Gastrocnemius medialis (tissue), 4 donors: ENCODE results near the gene PRM1.

Experiments
- CTCF ChIP-seq, 5 experiments: fragments of 450-650 bp in 3 of 5; fragments of 200-600 bp in 2 of 5; sonication (generic) in 2 of 5; IDR thresholded peaks in 4 of 5; conservative IDR thresholded peaks in 1 of 5; 1 replicate in 4 of 5; 2 replicates in 1 of 5; pipeline ENCODE4 v1.5.1; 2016 to 2019; ENCODE audit warnings: antibody characterized with exemption in 5 of 5, mild to moderate bottlenecking in 3 of 5, moderate library complexity in 3 of 5
- POLR2A ChIP-seq, 2 donors: fragments of 450-650 bp; IDR thresholded peaks; one replicate each; pipeline ENCODE4 v1.6.1; 2017; ENCODE audit warnings: antibody characterized with exemption in 2 of 2, mild to moderate bottlenecking in 2 of 2, moderate library complexity in 2 of 2

- TF ChIP-seq CTCF (IDR thresholded peaks at IDR 0.05 in 4 of 5, conservative IDR thresholded peaks at IDR 0.05 in 1 of 5), result no peak
- TF ChIP-seq POLR2A (IDR thresholded peaks at IDR 0.05), result no peak
These were observed 47.3 kb upstream of the PRM1 start for GRCh38 chr16:11328172-11329070.
